DND-41 (cell line): ENCODE measurements around the gene OLA1.

ENCODE experiments used
- CTCF ChIP-seq: IDR thresholded peaks from 2 replicates; pipeline ENCODE4 v1.5.1; 2012; ENCODE audit warnings: borderline replicate concordance, low read length, moderate library complexity, mild to moderate bottlenecking; ENCODE audit not compliant: poor library complexity, severe bottlenecking; ENCODE audit errors: extremely low read depth
- EZH2 ChIP-seq: IDR thresholded peaks from 3 replicates; pipeline ENCODE4 v1.6.1; 2012; ENCODE audit warnings: borderline replicate concordance, low read depth, mild to moderate bottlenecking, moderate library complexity, low read length, inconsistent platforms; ENCODE audit not compliant: severe bottlenecking

GRCh38 chr2:174158003-174158402 lies 90.3 kb downstream of the OLA1 start:
- peak; percentile 66 for TF ChIP-seq CTCF
- no peak for TF ChIP-seq EZH2
